Activated naive CD4-positive, alpha-beta T cell treated with anti-CD3 and anti-CD28 coated beads for 36 hours (primary cell): Measurements from ENCODE around the gene ALK. TPM values are rescaled to one million over a fixed set of nuclear protein-coding genes. Genes with fewer than 3 reads are reported as not detected.

ENCODE experiments used
- CTCF ChIA-PET: fragments of 350-600 bp; sonication (Branson Sonifier 250); formaldehyde crosslinking; loops from one replicate; lab custom pipeline; 2021; ENCODE audit warnings: antibody characterized with exemption; lab: Charles Lee
- DNase-seq: peaks from one replicate; pipeline ENCODE4 v3.0.0-alpha.2; 2020
- H3K27ac Mint-ChIP-seq: one replicate; pipeline ENCODE4 v1.8.0; 2021; ENCODE audit warnings: mild to moderate bottlenecking, mixed read lengths
- H3K27me3 Mint-ChIP-seq: one replicate; pipeline ENCODE4 v1.8.0; 2021; ENCODE audit warnings: low read depth, mixed read lengths
- H3K36me3 Mint-ChIP-seq: one replicate; pipeline ENCODE4 v1.8.0; 2021; ENCODE audit warnings: low read depth, mixed read lengths
- H3K4me1 Mint-ChIP-seq: one replicate; pipeline ENCODE4 v1.8.0; 2021; ENCODE audit warnings: low read depth, mixed read lengths
- H3K4me3 Mint-ChIP-seq: one replicate; pipeline ENCODE4 v1.8.0; 2021; ENCODE audit warnings: mild to moderate bottlenecking, moderate library complexity, mixed read lengths
- H3K9me3 Mint-ChIP-seq: one replicate; pipeline ENCODE4 v1.8.0; 2021; ENCODE audit warnings: mixed read lengths
- intact Hi-C: fragments of 100-400 bp; cut with micrococcal nuclease; formaldehyde crosslinking; loops from one replicate; pipeline ENCODE4 v1.15.1; 2023
- total RNA-seq, 2 experiments: library from RNA; stranded (reverse); gene quantifications; one replicate each; pipeline ENCODE4 v1.2.3, GENCODE V29; 2021

The ALK gene
- total RNA-seq, 2 experiments from 2014 or later = not detected

DNA sequence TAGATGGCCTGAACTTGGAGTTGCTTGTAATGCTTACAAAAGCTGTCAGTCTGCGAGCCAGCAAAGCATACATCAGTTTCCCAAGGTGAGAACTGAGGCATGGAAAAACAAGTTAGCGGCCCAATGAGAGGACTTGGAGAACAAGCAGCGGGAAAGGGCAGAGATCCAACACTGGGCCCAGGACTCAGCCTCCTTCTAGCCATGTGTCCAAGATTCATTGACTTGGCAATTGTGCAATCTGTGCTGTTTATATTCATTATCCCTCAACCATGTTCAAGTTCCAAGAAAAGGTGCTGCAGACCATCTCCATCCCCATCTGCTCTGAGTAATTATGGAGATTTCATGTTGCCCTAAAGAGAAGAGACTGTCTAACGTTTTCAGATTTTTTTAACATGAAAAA lies 187.4 kb downstream of the ALK start:
- no peaks in the 10 kb centered on the region for H3K36me3 Mint-ChIP-seq

DNA sequence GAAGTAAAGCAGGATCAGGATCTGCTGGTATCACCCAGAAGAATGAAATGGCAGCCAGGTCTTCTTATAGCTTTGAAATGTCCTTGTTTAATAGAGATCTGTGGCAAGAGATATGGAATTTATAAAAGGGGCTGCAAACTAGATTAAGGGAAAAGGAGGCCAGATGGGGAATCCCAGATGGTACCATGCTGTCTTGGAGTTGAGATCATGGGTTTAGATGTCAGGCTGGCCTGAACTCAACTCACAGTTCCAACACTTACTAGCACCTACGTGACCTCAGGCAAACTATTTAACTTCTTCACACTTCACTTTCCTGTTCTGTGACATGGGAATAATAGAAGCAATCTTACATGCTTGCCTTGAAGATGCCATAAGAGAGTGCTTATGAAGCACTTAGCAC lies 188.2 kb downstream of the ALK start:
- CTCF ChIA-PET = no interaction called here
- H3K27me3 Mint-ChIP-seq = peaks cover 3% of the 10 kb centered on the region
- no peak overlapping the region for H3K4me3 Mint-ChIP-seq
- no peak for DNase-seq
- intact Hi-C loops = no loop called here
- H3K27ac Mint-ChIP-seq = no peak overlapping the region
- H3K9me3 Mint-ChIP-seq = no peaks in the 10 kb centered on the region
- H3K4me1 Mint-ChIP-seq = no peaks in the 10 kb centered on the region
- no peaks in the 10 kb centered on the region for H3K36me3 Mint-ChIP-seq

More for the DNA sequence above, 187.4 kb downstream of the ALK start:
- DNase-seq = no peak
- CTCF ChIA-PET = no interaction called here
- no peak overlapping the region for H3K27ac Mint-ChIP-seq
- intact Hi-C loops = no loop called here
- no peak overlapping the region for H3K4me3 Mint-ChIP-seq
- H3K4me1 Mint-ChIP-seq = no peaks in the 10 kb centered on the region
- no peaks in the 10 kb centered on the region for H3K9me3 Mint-ChIP-seq
- H3K27me3 Mint-ChIP-seq = peaks cover 3% of the 10 kb centered on the region

DNA sequence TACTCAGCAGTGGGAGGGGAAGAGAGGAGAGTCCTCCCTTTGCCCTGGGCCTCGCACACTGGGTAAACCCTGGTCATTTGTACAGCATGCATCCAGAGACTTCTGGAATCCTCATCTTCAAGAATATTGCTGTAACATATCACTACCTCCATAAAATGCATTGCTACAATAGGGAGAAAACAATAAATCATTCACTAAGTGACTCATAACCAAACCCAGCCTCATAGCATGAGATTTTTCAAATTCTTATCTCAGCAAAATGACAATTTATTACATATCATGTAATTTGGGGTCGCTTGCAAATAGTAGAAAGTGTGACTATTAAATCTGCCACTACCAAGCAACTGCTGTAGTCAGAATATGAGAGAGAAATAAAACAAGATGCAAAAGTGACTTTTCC lies 189.4 kb downstream of the ALK start:
- CTCF ChIA-PET = no interaction called here
- no peak overlapping the region for H3K27ac Mint-ChIP-seq
- intact Hi-C loops = no loop called here

DNA sequence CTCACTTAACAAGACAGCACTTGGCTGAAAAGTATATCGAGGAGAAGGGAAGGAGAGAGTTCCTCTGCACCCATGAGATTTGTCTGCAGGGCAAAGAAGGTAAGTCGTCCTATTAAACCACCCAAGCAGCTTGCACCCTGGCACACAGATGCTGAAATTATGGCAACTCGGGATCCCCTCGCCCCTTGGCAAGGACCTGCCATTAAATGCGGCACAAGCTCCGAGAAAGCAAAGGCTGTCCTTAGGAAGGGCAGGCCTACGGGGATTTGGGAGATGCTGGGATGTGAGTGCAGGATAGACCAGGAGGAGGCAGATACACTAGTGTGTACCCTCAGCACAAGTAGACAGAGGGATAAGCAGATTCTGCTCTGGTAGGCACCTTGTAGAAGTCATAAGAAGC lies 191.5 kb downstream of the ALK start:
- DNase-seq = no peak
- H3K36me3 Mint-ChIP-seq = no peaks in the 10 kb centered on the region
- intact Hi-C loops = no loop called here
- H3K4me3 Mint-ChIP-seq = no peak overlapping the region
- no peaks in the 10 kb centered on the region for H3K9me3 Mint-ChIP-seq
- H3K27me3 Mint-ChIP-seq = peaks cover 3% of the 10 kb centered on the region
- H3K4me1 Mint-ChIP-seq = no peaks in the 10 kb centered on the region
- CTCF ChIA-PET = no interaction called here
- no peak overlapping the region for H3K27ac Mint-ChIP-seq

More for the DNA sequence above, 189.4 kb downstream of the ALK start:
- Mint-ChIP-seq H3K36me3 (no peaks in the 10 kb centered on the region), H3K27me3 (peaks cover 3% of the 10 kb centered on the region), H3K9me3 (no peaks in the 10 kb centered on the region), H3K4me1 (no peaks in the 10 kb centered on the region), H3K4me3 (no peak overlapping the region)
- no peak for DNase-seq

DNA sequence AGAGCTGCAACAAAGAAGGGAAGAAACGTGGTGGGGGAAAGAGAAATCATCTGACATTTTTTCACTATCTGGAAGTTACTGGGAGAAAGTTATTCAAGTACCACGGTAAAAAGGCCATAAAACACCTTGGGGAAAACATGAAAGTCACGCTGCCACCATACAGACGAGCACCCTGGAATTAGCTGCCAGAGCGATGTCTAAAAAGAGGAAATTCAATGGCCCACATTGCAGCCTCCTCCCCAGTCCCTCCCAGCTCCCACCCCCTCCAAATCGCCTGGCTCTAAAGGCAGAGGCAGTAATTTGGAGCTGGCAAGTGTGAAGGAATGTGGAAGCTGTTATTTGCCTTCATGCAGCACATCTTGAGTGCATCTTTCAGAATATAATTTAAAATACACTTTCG lies 192.0 kb downstream of the ALK start:
- no peaks in the 10 kb centered on the region for H3K36me3 Mint-ChIP-seq
- peaks cover 3% of the 10 kb centered on the region for H3K27me3 Mint-ChIP-seq
- no peak overlapping the region for H3K27ac Mint-ChIP-seq
- CTCF ChIA-PET = no interaction called here
- intact Hi-C loops = no loop called here
- DNase-seq = no peak
- no peaks in the 10 kb centered on the region for H3K4me1 Mint-ChIP-seq
- H3K9me3 Mint-ChIP-seq = no peaks in the 10 kb centered on the region
- no peak overlapping the region for H3K4me3 Mint-ChIP-seq

DNA sequence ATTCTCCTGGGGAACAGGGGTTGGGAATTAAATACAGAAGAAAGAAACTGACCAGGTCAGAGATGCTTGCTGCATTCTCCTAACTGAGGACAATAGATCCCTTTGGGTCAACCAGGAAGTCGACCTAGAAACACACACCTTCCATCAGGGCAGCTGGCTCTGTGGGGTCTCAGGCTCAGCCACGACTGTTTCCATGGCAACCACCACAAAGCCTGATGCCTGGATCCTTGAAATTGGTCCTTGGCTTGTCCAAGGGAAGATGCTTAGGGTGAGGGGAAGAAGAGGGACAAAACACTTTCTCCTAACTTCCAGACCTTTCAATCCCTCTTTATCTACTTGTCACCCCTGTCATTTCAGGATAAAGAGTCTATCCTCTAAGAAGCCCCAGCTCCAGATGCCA lies 194.4 kb downstream of the ALK start:
- CTCF ChIA-PET = no interaction called here
- H3K4me3 Mint-ChIP-seq = no peak overlapping the region
- intact Hi-C loops = no loop called here

DNA sequence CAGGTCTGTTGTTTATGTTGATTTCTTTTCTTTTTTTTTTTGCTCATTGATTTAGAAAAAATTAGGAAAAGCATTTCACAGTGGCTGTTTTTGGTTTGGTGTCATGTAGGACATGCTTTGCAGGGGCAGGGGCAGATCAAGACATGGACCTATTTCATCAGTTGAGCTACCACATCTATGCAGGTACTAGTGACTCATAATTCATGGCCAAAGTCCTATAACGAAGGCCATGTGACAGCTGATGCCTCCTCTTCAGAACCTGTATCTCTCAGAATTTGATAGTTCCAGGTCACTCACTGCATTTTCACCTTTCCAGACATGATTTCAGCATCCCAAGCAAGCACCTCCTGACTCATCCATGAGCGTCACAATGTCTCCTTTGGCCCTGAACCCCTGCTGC lies 195.8 kb downstream of the ALK start:
- Mint-ChIP-seq H3K27ac (no peak overlapping the region), H3K4me1 (no peaks in the 10 kb centered on the region), H3K27me3 (peaks cover 12% of the 10 kb centered on the region), H3K36me3 (no peaks in the 10 kb centered on the region), H3K9me3 (no peaks in the 10 kb centered on the region), H3K4me3 (no peak overlapping the region)
- CTCF ChIA-PET = no interaction called here
- intact Hi-C loops = no loop called here
- no peak for DNase-seq

More for the DNA sequence above, 194.4 kb downstream of the ALK start:
- Mint-ChIP-seq H3K9me3 (no peaks in the 10 kb centered on the region), H3K4me1 (no peaks in the 10 kb centered on the region), H3K36me3 (no peaks in the 10 kb centered on the region), H3K27me3 (peaks cover 12% of the 10 kb centered on the region), H3K27ac (no peak overlapping the region)
- no peak for DNase-seq

DNA sequence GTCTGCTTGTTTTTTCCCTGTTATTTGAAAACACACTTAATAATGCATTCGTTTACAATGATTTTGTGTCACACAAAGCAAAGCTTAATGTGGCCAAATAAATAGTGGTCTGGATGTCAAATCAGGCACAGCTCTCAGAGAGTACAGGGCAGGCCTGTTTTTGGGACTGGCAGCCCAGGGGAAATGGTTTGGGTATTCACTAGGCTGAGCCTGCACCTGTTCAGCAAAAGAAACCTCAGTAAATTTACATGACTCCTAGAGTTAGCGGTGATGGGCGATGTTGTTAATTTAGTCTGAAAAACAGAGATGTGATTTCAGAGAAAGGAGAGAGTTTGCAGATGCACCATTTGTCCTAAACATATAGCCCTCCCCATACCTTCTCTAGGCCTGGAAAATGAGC lies 197.1 kb downstream of the ALK start:
- no peak for DNase-seq
- CTCF ChIA-PET = no interaction called here
- Mint-ChIP-seq H3K9me3 (no peaks in the 10 kb centered on the region), H3K36me3 (no peaks in the 10 kb centered on the region), H3K4me1 (no peaks in the 10 kb centered on the region), H3K27ac (no peak overlapping the region), H3K4me3 (no peak overlapping the region), H3K27me3 (peaks cover 12% of the 10 kb centered on the region)
- intact Hi-C loops = no loop called here

DNA sequence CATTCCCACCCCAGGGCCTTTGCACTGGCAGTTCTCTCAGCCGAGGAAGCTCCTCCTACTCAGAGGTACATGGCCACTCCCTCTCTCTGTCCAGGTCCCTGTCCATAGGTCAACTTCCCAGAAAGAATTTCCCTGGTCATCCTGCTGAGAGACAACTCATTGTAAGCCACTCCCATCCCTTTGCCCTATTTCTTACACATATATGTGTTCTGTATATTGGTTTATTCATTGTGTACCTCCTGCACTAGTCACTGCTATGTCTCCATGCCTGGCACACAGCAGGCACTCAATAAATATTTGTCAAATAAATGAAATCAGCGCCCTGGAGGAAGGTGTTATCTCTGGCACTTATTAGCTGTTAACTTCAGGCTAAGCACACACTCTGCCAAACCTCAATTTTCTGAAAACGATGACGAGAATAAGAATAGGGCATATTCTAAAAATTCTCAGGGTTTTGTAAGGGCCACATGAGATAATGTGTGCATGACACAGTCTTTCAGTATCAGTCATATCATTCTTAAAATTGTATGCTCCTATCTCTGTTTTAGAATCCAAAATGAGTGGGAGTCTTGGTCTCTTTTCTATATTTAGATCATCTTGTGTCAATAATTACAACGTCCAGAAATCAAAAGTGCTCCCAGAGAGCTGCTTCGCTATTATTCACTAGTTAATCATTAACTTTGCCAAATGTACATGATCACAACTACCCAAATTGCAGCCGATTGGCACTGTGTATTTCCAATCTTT lies 198.0 kb downstream of the ALK start:
- no peaks in the 10 kb centered on the region for H3K9me3 Mint-ChIP-seq
- CTCF ChIA-PET = no interaction called here
- H3K4me3 Mint-ChIP-seq = no peak overlapping the region
- intact Hi-C loops = no loop called here
- H3K27me3 Mint-ChIP-seq = peaks cover 11% of the 10 kb centered on the region
- no peak overlapping the region for H3K27ac Mint-ChIP-seq
- H3K4me1 Mint-ChIP-seq = no peaks in the 10 kb centered on the region
- no peaks in the 10 kb centered on the region for H3K36me3 Mint-ChIP-seq
- DNase-seq = no peak

DNA sequence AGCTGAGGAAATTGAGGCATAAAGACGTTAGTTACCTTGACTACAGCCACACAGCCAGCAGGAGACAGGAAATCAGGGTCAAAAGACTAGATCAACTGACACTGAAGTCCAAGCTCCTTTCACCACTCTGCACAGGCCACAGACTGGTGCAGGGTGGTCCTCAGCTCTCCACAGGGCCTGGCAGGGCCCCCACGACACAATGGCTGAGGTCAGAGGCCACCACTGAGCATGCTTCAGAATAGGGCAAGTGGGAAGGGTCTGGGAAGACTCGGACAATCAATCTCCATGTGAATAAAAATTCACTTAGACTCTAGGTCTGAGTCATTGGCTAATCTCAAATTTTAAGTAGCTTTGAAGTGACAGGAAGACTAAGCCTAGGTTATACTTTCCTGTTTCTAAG lies 201.7 kb downstream of the ALK start:
- H3K9me3 Mint-ChIP-seq = no peaks in the 10 kb centered on the region
- no peak for DNase-seq
- peaks cover 12% of the 10 kb centered on the region for H3K27me3 Mint-ChIP-seq
- CTCF ChIA-PET = no interaction called here
- no peak overlapping the region for H3K4me3 Mint-ChIP-seq
- no peak overlapping the region for H3K27ac Mint-ChIP-seq
- intact Hi-C loops = no loop called here
- H3K36me3 Mint-ChIP-seq = no peaks in the 10 kb centered on the region
- no peaks in the 10 kb centered on the region for H3K4me1 Mint-ChIP-seq

DNA sequence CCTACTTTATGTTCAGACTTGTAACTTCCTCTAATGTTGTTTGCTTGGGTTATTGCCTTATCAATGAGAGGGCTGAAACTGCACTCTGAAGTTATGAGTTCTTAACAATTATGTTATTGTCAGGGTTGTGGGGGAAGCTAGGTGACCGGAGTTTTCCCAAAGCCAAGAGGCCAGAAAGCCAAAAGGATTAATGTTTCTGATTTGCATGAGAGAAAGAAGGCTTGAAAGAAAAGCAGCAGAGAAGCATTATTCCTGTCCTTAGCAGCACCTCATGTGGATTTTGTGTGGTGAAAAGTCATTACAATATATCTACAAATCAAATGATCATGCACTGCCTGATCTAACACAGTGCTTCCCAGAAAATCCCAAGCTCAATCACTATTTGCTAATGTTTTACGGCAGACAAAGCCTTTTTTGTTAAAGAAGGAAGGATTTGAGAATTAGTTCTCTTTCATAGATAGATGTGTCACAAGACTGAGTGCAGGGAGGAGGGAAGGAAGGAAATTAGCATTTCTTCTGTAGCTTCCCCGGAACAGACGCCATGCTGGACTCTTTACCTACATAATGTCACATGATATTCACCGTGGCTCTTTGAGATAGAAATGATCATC lies 203.2 kb downstream of the ALK start:
- peaks cover 11% of the 10 kb centered on the region for H3K27me3 Mint-ChIP-seq
- H3K9me3 Mint-ChIP-seq = no peaks in the 10 kb centered on the region
- no peak overlapping the region for H3K4me3 Mint-ChIP-seq
- intact Hi-C loops = no loop called here
- no peak overlapping the region for H3K27ac Mint-ChIP-seq
- no peak for DNase-seq
- H3K36me3 Mint-ChIP-seq = no peaks in the 10 kb centered on the region
- CTCF ChIA-PET = no interaction called here
- H3K4me1 Mint-ChIP-seq = no peaks in the 10 kb centered on the region

DNA sequence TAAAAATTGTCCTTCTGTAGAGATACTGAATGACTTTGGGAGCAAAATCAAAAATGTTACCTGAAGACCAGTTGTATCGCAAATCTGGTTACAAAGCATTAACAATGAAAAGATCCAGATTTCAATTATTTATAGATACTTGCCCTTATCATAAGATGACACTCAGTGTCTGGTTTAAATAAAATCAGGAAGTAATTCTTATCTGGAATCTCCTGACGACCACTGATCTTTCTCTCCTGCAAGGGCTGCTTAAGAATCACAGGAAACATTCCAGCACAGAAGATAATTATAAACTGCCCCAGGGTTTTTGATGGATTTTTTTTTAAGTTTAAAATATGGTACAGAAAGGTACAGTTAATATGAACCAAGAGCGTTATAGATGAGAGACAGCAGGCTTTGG lies 205.7 kb downstream of the ALK start:
- H3K4me3 Mint-ChIP-seq = no peak overlapping the region
- intact Hi-C loops = no loop called here
- H3K27me3 Mint-ChIP-seq = peaks cover 5% of the 10 kb centered on the region
- H3K4me1 Mint-ChIP-seq = no peaks in the 10 kb centered on the region
- no peak overlapping the region for H3K27ac Mint-ChIP-seq
- H3K9me3 Mint-ChIP-seq = no peaks in the 10 kb centered on the region
- H3K36me3 Mint-ChIP-seq = no peaks in the 10 kb centered on the region
- DNase-seq = no peak
- CTCF ChIA-PET = no interaction called here

DNA sequence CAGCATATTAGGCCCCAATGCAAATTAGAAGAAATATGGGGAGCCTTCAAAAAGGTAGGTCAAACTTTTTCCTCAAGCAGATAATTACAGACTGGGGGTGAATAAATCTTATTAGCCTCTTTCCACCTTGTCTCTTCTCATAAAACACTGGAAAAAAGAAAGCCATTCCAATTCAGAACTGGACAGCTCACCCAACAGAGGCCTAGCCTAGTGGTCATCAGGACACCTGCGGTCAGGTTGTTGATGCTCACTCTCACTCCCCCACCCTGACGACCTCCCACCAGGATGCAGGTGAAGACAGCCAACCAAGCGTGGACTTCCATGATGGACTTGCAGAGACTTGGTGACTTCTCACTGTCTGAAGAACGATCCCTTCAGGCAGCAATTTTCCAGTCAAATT lies 207.1 kb downstream of the ALK start:
- H3K9me3 Mint-ChIP-seq = no peaks in the 10 kb centered on the region
- no peak overlapping the region for H3K4me3 Mint-ChIP-seq

More for the DNA sequence above, 207.1 kb downstream of the ALK start:
- no peak for DNase-seq
- Mint-ChIP-seq H3K27ac (no peak overlapping the region), H3K36me3 (no peaks in the 10 kb centered on the region), H3K27me3 (peaks cover 5% of the 10 kb centered on the region), H3K4me1 (no peaks in the 10 kb centered on the region)
- CTCF ChIA-PET = no interaction called here
- intact Hi-C loops = no loop called here
